ENCODE results near the gene CREBBP.
"Not testable (repeated sequence)": the region's sequence is repeated elsewhere in the genome, so short reads cannot be mapped to it uniquely, and the experiment has no call there.

The CREBBP gene

DNA sequence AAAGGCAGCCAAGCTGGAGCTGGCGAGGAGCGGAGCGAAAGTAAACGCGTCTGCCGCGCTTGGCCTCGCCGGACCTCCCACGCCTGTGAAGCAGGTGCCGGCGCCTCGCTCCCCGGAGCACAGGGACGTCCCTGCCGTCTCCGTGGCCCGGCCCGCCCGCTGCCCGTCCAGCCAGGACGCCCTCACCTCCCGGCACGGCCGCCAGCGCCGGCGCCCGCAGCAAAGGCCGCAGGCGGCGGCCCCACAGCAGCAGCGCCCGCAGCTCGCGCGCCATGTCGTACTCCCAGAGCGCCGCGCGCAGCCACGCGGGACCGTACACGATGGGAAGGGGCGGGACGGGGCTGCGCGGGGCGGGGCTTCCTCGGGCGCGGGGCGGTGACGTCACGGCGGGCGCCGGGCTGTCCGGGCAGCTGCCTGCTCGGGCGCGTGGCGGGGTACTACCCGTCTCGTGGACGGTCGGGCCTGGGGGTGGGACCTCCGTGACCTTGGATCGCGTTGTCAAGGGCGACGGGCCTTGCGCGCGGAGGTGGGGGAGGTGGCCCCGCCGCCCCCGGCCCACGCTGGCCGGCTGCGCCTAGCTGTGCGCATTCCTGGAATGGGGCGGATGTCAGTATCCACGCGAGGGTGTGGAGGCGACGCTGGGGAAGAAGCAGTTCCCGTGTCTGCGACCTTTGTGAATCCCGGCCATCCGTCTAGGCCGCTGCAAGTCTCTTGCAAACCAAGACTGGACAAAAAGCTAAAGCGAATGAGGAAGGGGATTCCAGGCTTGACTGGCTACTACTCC is 163.1 kb downstream of the CREBBP start, which contains the start of gene TRAP1:
TSS of gene TRAP1 (minus strand) at position 290 of the 784 bp plus-strand sequence. CDS start at position 274, 16 bp downstream.
- Histone ChIP-seq H4K12ac (ENCODE audit: low read depth, low read length) (peak within 1 kb of the TSS; percentile 99), H3K23ac (ENCODE audit: low read length) (no peak within 1 kb of the TSS), H2AFZ (ENCODE audit: insufficient read depth, low read length, poor library complexity) (peak within 1 kb of the TSS; percentile 100), H3K9me3 (ENCODE audit: insufficient read depth, low read depth, low read length) (peaks cover 4% of the 10 kb centered on the region), H3K27ac (ENCODE audit: low read depth, low read length) (no peak within 1 kb of the TSS), H2AK5ac (ENCODE audit: low read length) (peak within 1 kb of the TSS; percentile 61), H3K9ac (ENCODE audit: low read length) (peak within 1 kb of the TSS; percentile 85), H3K4me2 (ENCODE audit: low read length) (peak within 1 kb of the TSS; percentile 79), H2BK5ac (ENCODE audit: low read depth, low read length, poor library complexity) (peak within 1 kb of the TSS; percentile 87), H2BK12ac (ENCODE audit: low read length) (no peak within 1 kb of the TSS), H3K27me3 (ENCODE audit: insufficient read depth, low read length) (no peaks in the 10 kb centered on the region), H3K4ac (ENCODE audit: low read depth, low read length) (peak within 1 kb of the TSS; percentile 95), H3K18ac (ENCODE audit: low read length) (peak within 1 kb of the TSS; percentile 99), H4K91ac (ENCODE audit: low read depth, low read length) (peak within 1 kb of the TSS; percentile 98), H3K79me2 (ENCODE audit: control insufficient read depth, insufficient read depth, low read length, poor library complexity) (peaks cover 10% of the 10 kb centered on the region), H2BK120ac (ENCODE audit: insufficient read depth, low read length, poor library complexity) (peak within 1 kb of the TSS; percentile 94), H3K79me1 (ENCODE audit: low read length) (peaks cover 10% of the 10 kb centered on the region), H3K4me1 (ENCODE audit: control insufficient read depth in 1 of 2, insufficient read depth in 2 of 2, low read length in 2 of 2) (peaks cover 0 to 8% of the 10 kb centered on the region in 2 experiments), H3K4me3 (ENCODE audit: low read depth, low read length) (peak within 1 kb of the TSS; percentile 91), H4K8ac (ENCODE audit: low read depth, low read length) (peak within 1 kb of the TSS; percentile 100), H3K14ac (ENCODE audit: low read length) (peak within 1 kb of the TSS; percentile 99), H3K36me3 (ENCODE audit: control insufficient read depth in 1 of 2, insufficient read depth in 2 of 2, low read length in 2 of 2) (peaks cover 0 to 5% of the 10 kb centered on the region in 2 experiments)
- peak; percentile 86 to 96 for DNase-seq
- no CpG with 5 or more reads among the region's 95 CpGs for WGBS (ENCODE audit: extremely low coverage, insufficient coverage, insufficient read length)

DNA sequence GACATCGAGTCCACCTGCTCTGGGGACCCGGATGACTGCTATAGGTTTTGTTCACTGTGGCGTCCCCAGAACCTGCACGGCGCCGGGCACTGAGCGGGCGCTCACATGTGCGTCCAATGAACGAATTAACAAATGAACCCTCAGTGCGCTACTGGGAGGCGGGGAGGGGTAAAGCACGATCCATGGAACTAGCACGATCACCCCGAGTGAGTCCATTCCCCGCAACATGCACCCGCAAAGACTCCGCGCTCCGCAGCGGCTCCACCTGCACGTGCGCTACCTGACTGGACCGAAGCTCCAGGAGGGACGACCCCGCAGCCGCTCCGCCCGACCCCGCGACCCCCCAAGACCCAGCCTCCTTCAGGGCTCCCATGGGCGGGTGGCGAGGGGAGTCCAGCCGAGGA is 163.7 kb downstream of the CREBBP start:
- Histone ChIP-seq H3K23ac (ENCODE audit: low read length) (no peak overlapping the region), H3K79me2 (ENCODE audit: control insufficient read depth, insufficient read depth, low read length, poor library complexity) (peaks cover 10% of the 10 kb centered on the region), H2BK5ac (ENCODE audit: low read depth, low read length, poor library complexity) (peak overlapping the region; percentile 21), H3K27ac (ENCODE audit: low read depth, low read length) (no peak overlapping the region), H3K36me3 (ENCODE audit: control insufficient read depth in 1 of 2, insufficient read depth in 2 of 2, low read length in 2 of 2) (peaks cover 0 to 5% of the 10 kb centered on the region in 2 experiments), H3K4ac (ENCODE audit: low read depth, low read length) (peak overlapping the region; percentile 94), H3K14ac (ENCODE audit: low read length) (peak overlapping the region; percentile 79), H4K8ac (ENCODE audit: low read depth, low read length) (peak overlapping the region; percentile 79), H2AK5ac (ENCODE audit: low read length) (peak overlapping the region; percentile 61), H3K4me3 (ENCODE audit: low read depth, low read length) (peak overlapping the region; percentile 91), H4K91ac (ENCODE audit: low read depth, low read length) (peak overlapping the region; percentile 75), H2AFZ (ENCODE audit: insufficient read depth, low read length, poor library complexity) (peak overlapping the region; percentile 84), H3K18ac (ENCODE audit: low read length) (peak overlapping the region; percentile 65), H3K27me3 (ENCODE audit: insufficient read depth, low read length) (no peaks in the 10 kb centered on the region), H3K4me2 (ENCODE audit: low read length) (peak overlapping the region; percentile 79), H3K4me1 (ENCODE audit: control insufficient read depth in 1 of 2, insufficient read depth in 2 of 2, low read length in 2 of 2) (peaks cover 0 to 8% of the 10 kb centered on the region in 2 experiments), H2BK12ac (ENCODE audit: low read length) (no peak overlapping the region), H3K79me1 (ENCODE audit: low read length) (peaks cover 10% of the 10 kb centered on the region), H3K9me3 (ENCODE audit: insufficient read depth, low read depth, low read length) (peaks cover 4% of the 10 kb centered on the region), H3K9ac (ENCODE audit: low read length) (peak overlapping the region; percentile 73), H2BK120ac (ENCODE audit: insufficient read depth, low read length, poor library complexity) (peak overlapping the region; percentile 61), H4K12ac (ENCODE audit: low read depth, low read length) (peak overlapping the region; percentile 79)
- WGBS (ENCODE audit: extremely low coverage, insufficient coverage, insufficient read length), result no CpG with 5 or more reads among the region's 34 CpGs
- DNase-seq, result peak in 1 of 2 donors; percentile 32

DNA sequence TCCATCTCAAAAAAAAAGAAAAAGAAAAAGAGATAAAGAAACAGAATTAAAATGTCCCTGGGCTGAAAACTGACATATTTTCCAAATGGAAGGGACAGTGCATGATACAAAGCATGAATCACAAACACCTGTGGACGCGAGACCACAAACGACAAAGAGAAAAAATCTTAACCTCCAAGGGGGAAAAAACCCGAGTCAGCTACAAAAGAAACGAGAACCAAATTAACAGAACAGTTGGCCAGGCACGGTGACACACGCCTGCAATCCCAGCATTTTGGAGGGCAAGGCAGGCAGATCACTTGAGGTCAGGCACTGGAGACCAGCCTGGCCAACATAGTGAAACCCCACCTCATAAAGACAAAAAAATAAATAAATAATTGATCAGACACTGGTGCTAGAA is 165.1 kb downstream of the CREBBP start:
- DNase-seq, result no peak
- Histone ChIP-seq H3K27me3 (ENCODE audit: insufficient read depth, low read length) (no peaks in the 10 kb centered on the region), H2AK5ac (ENCODE audit: low read length) (no peak overlapping the region), H3K4me1 (ENCODE audit: control insufficient read depth in 1 of 2, insufficient read depth in 2 of 2, low read length in 2 of 2) (peaks cover 0 to 8% of the 10 kb centered on the region in 2 experiments), H3K23ac (ENCODE audit: low read length) (no peak overlapping the region), H3K9me3 (ENCODE audit: insufficient read depth, low read depth, low read length) (peaks cover 4% of the 10 kb centered on the region), H4K12ac (ENCODE audit: low read depth, low read length) (no peak overlapping the region), H3K4ac (ENCODE audit: low read depth, low read length) (no peak overlapping the region), H3K79me2 (ENCODE audit: control insufficient read depth, insufficient read depth, low read length, poor library complexity) (peaks cover 10% of the 10 kb centered on the region), H3K18ac (ENCODE audit: low read length) (no peak overlapping the region), H4K8ac (ENCODE audit: low read depth, low read length) (no peak overlapping the region), H4K91ac (ENCODE audit: low read depth, low read length) (no peak overlapping the region), H2BK12ac (ENCODE audit: low read length) (no peak overlapping the region), H3K14ac (ENCODE audit: low read length) (no peak overlapping the region), H3K4me2 (ENCODE audit: low read length) (no peak overlapping the region), H3K79me1 (ENCODE audit: low read length) (peaks cover 10% of the 10 kb centered on the region), H2AFZ (ENCODE audit: insufficient read depth, low read length, poor library complexity) (no peak overlapping the region), H3K27ac (ENCODE audit: low read depth, low read length) (no peak overlapping the region), H3K9ac (ENCODE audit: low read length) (no peak overlapping the region), H2BK120ac (ENCODE audit: insufficient read depth, low read length, poor library complexity) (no peak overlapping the region), H3K4me3 (ENCODE audit: low read depth, low read length) (no peak overlapping the region), H3K36me3 (ENCODE audit: control insufficient read depth in 1 of 2, insufficient read depth in 2 of 2, low read length in 2 of 2) (peaks cover 0 to 5% of the 10 kb centered on the region in 2 experiments), H2BK5ac (ENCODE audit: low read depth, low read length, poor library complexity) (no peak overlapping the region)
- WGBS (ENCODE audit: extremely low coverage, insufficient coverage, insufficient read length), result no CpG with 5 or more reads among the region's 7 CpGs

DNA sequence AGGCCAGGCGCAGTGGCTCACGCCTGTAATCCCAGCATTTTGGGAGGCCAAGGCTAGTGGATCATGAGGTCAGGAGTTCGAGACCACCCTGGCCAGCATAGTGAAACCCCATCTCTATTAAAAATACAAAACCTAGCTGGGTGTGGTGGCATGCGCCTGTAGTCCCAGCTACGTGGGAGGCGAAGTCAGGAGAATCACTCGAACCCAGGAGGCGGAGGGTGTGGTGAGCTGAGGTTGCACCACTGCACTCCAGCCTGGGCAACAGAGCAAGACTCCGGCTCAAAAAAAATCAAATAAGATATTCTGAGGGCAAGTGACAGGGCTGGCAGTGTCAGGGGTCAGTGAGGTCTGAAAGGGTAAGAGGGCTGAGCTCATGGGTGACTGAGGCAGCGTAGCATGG is 166.1 kb downstream of the CREBBP start:
- H3K4ac ChIP-seq (ENCODE audit: low read depth, low read length); H4K12ac ChIP-seq (ENCODE audit: low read depth, low read length); H3K18ac ChIP-seq (ENCODE audit: low read length); H3K14ac ChIP-seq (ENCODE audit: low read length); H3K27me3 ChIP-seq (ENCODE audit: insufficient read depth, low read length); H2BK120ac ChIP-seq (ENCODE audit: insufficient read depth, low read length, poor library complexity); H2AK5ac ChIP-seq (ENCODE audit: low read length); H3K9me3 ChIP-seq (ENCODE audit: insufficient read depth, low read depth, low read length); H3K4me1 ChIP-seq (ENCODE audit: control insufficient read depth in 1 of 2, insufficient read depth in 2 of 2, low read length in 2 of 2); H2AFZ ChIP-seq (ENCODE audit: insufficient read depth, low read length, poor library complexity); H3K23ac ChIP-seq (ENCODE audit: low read length); DNase-seq; H2BK5ac ChIP-seq (ENCODE audit: low read depth, low read length, poor library complexity); H3K27ac ChIP-seq (ENCODE audit: low read depth, low read length); H3K36me3 ChIP-seq (ENCODE audit: control insufficient read depth in 1 of 2, insufficient read depth in 2 of 2, low read length in 2 of 2); H4K8ac ChIP-seq (ENCODE audit: low read depth, low read length); H3K4me2 ChIP-seq (ENCODE audit: low read length); H3K9ac ChIP-seq (ENCODE audit: low read length); H2BK12ac ChIP-seq (ENCODE audit: low read length); H4K91ac ChIP-seq (ENCODE audit: low read depth, low read length); H3K4me3 ChIP-seq (ENCODE audit: low read depth, low read length): not testable (repeated sequence)
- Histone ChIP-seq H3K79me1 (ENCODE audit: low read length) (peaks cover 10% of the 10 kb centered on the region), H3K79me2 (ENCODE audit: control insufficient read depth, insufficient read depth, low read length, poor library complexity) (peaks cover 10% of the 10 kb centered on the region)
- no CpG with 5 or more reads among the region's 10 CpGs for WGBS (ENCODE audit: extremely low coverage, insufficient coverage, insufficient read length)
